Measurements from ENCODE around the gene TRIO. TPM values are rescaled to one million over a fixed set of nuclear protein-coding genes. Genes with fewer than 3 reads are reported as not detected.

The TRIO gene
- total RNA-seq, 6 experiments from 2014 or later, result 167 to 219 (median 190) TPM

DNA sequence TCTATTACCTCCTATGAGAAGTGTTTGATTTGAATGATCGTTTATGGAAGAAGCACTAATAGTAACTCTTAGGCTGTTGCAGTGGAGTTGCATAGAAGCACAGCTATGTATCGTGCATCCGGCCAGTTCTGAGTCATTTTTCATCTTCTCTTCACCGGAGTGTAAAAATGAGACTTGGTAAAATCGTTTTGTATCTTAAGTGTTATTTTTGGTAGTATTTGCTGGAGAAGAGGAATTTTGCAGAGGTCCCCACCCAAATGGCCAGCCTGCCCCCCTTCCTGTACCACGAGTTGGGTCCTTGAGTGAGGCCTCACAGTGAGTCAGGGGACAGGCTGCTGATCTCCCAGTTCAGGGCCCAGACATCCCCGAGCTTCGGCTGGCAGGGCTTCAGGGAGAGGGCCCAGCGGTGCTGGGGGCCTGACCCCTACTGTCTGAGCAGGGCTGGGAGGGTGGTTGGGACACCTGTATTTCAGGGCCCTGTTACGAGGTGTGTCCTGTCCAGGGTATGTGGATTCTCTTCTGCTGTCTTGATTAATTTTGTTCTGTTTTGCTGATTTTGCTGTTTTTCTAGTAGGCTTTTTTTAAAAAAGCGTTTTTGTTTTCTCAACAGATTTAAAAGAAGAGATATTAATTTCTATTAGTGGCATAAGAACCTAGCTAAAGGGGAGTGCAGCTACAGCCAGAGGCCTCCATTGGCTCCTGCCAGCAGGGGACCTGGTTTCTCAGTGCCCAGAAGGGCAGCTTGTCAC, 210.8 kb downstream of the TRIO start:
- no peak for DNase-seq
- H3K9me3 Mint-ChIP-seq, result no peaks in the 10 kb centered on the region; the same call in 1 of the 2 replicates
- peaks cover 29% of the 10 kb centered on the region for H3K27me3 Mint-ChIP-seq (ENCODE audit: insufficient read depth)
- peak overlapping the region; percentile 24; the same call in 1 of the 2 replicates for H3K4me3 Mint-ChIP-seq
- H3K27ac Mint-ChIP-seq, result peak overlapping the region; percentile 49; the same call in 1 of the 2 replicates
- TF ChIP-seq CTCF (IDR thresholded peaks at IDR 0.05), result no peak
- H3K36me3 Mint-ChIP-seq (ENCODE audit: low read depth), result peaks cover 51% of the 10 kb centered on the region
- peaks cover 38% of the 10 kb centered on the region for H3K4me1 Mint-ChIP-seq (ENCODE audit: low read depth)

GRCh38 chr5:14355391-14355790, 212.2 kb downstream of the TRIO start:
- no peaks in the 10 kb centered on the region for H3K9me3 Mint-ChIP-seq
- no peak overlapping the region; the same call in 1 of the 2 replicates for H3K4me3 Mint-ChIP-seq
- peaks cover 45% of the 10 kb centered on the region for H3K36me3 Mint-ChIP-seq (ENCODE audit: low read depth)
- H3K27ac Mint-ChIP-seq, result peak overlapping the region; percentile 62; the same call in 1 of the 2 replicates
- H3K4me1 Mint-ChIP-seq (ENCODE audit: low read depth), result peaks cover 31% of the 10 kb centered on the region
- DNase-seq, result no peak
- H3K27me3 Mint-ChIP-seq (ENCODE audit: insufficient read depth), result peaks cover 26% of the 10 kb centered on the region
- no peak for TF ChIP-seq CTCF (IDR thresholded peaks at IDR 0.05)

DNA sequence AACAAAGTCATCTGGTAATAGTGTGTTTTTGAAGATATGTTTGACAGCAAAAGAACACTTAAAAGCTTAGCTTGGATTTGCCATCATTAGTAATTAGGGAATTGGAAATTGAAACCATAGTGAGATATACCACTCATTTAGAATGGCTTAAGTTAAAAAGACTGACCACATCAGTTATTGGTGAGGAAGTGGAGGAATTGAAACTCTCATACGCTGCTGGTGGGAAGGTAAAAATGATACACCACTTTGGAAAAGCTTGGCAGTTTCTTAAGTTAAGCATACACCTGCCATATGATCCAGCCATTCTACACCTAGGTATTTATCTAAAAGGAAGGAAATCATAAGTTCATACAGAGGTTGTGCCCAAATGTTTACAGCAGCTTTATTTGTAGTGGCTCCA, 213.2 kb downstream of the TRIO start:
- Mint-ChIP-seq H3K4me3 (no peak overlapping the region; the same call in 1 of the 2 replicates), H3K9me3 (no peaks in the 10 kb centered on the region), H3K4me1 (ENCODE audit: low read depth) (peaks cover 31% of the 10 kb centered on the region), H3K27me3 (ENCODE audit: insufficient read depth) (peaks cover 32% of the 10 kb centered on the region), H3K27ac (no peak overlapping the region; the same call in 1 of the 2 replicates), H3K36me3 (ENCODE audit: low read depth) (peaks cover 50% of the 10 kb centered on the region)
- TF ChIP-seq CTCF (IDR thresholded peaks at IDR 0.05), result no peak
- DNase-seq, result no peak

GRCh38 chr5:14357441-14357840, 214.3 kb downstream of the TRIO start:
- H3K9me3 Mint-ChIP-seq, result 0 out of 2 replicates have a peak, but pooled peaks cover 4% of the 10 kb centered on the region
- H3K36me3 Mint-ChIP-seq (ENCODE audit: low read depth), result peaks cover 57% of the 10 kb centered on the region
- H3K27ac Mint-ChIP-seq, result peak overlapping the region; percentile 24
- no peak for TF ChIP-seq CTCF (IDR thresholded peaks at IDR 0.05)
- peaks cover 28% of the 10 kb centered on the region for H3K4me1 Mint-ChIP-seq (ENCODE audit: low read depth)
- peaks cover 35% of the 10 kb centered on the region for H3K27me3 Mint-ChIP-seq (ENCODE audit: insufficient read depth)
- no peak overlapping the region for H3K4me3 Mint-ChIP-seq
- DNase-seq, result no peak

- no peak for TF ChIP-seq CTCF (IDR thresholded peaks at IDR 0.05)
- peaks cover 24% of the 10 kb centered on the region for H3K4me1 Mint-ChIP-seq (ENCODE audit: low read depth)
- H3K9me3 Mint-ChIP-seq, result 0 out of 2 replicates have a peak, but pooled peaks cover 4% of the 10 kb centered on the region
- DNase-seq, result no peak
- no peak overlapping the region for H3K4me3 Mint-ChIP-seq
- no peak overlapping the region for H3K27ac Mint-ChIP-seq
- peaks cover 35% of the 10 kb centered on the region for H3K27me3 Mint-ChIP-seq (ENCODE audit: insufficient read depth)
- H3K36me3 Mint-ChIP-seq (ENCODE audit: low read depth), result peaks cover 60% of the 10 kb centered on the region
Measured at GRCh38 chr5:14357851-14358250, 214.7 kb downstream of the TRIO start.

All from HFFc6 (cell line).